ENCODE measurements around the gene SHC2. TPM values are rescaled to one million over a fixed set of nuclear protein-coding genes. Genes with fewer than 3 reads are reported as not detected.

Gene SHC2
- total RNA-seq, 2 experiments from 2014 or later = 0.36 to 0.42 TPM

GRCh38 chr19:372306-372890, 88.4 kb downstream of the SHC2 start:
- Mint-ChIP-seq H3K4me3 (no peak overlapping the region), H3K27me3 (peaks cover 41% of the 10 kb centered on the region), H3K9me3 (no peaks in the 10 kb centered on the region), H3K4me1 (ENCODE audit: low read depth) (no peaks in the 10 kb centered on the region), H3K27ac (no peak overlapping the region), H3K36me3 (ENCODE audit: low read depth) (no peaks in the 10 kb centered on the region)
- ATAC-seq (ENCODE audit: poor library complexity) (no peak), DNase-seq (no peak)
- peaks cover 0 to 14% of the 10 kb centered on the region in 2 experiments for H3K27me3 ChIP-seq (ENCODE audit: control insufficient read depth in 1 of 2, insufficient read depth in 2 of 2, low read length in 2 of 2)
- no peak overlapping the region for H3K4me3 ChIP-seq (ENCODE audit: low read length)
- no peaks in the 10 kb centered on the region for H3K36me3 ChIP-seq (ENCODE audit: insufficient read depth, low read length)
- intact Hi-C loops (cut with DNase I, micrococcal nuclease) = no loop called here
- ChIA-PET POLR2A (no interaction called here), CTCF (no interaction called here)
- TF ChIP-seq, protein P1, sequence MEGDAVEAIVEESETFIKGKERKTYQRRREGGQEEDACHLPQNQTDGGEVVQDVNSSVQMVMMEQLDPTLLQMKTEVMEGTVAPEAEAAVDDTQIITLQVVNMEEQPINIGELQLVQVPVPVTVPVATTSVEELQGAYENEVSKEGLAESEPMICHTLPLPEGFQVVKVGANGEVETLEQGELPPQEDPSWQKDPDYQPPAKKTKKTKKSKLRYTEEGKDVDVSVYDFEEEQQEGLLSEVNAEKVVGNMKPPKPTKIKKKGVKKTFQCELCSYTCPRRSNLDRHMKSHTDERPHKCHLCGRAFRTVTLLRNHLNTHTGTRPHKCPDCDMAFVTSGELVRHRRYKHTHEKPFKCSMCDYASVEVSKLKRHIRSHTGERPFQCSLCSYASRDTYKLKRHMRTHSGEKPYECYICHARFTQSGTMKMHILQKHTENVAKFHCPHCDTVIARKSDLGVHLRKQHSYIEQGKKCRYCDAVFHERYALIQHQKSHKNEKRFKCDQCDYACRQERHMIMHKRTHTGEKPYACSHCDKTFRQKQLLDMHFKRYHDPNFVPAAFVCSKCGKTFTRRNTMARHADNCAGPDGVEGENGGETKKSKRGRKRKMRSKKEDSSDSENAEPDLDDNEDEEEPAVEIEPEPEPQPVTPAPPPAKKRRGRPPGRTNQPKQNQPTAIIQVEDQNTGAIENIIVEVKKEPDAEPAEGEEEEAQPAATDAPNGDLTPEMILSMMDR (IDR thresholded peaks at IDR 0.05) = no peak
- H3K27ac ChIP-seq (ENCODE audit: low read depth in 1 of 2, low read length in 2 of 2) = no peak overlapping the region
- H3K9me3 ChIP-seq (ENCODE audit: control insufficient read depth in 1 of 2, insufficient read depth in 1 of 2, low read length in 2 of 2) = peaks cover 0 to 6% of the 10 kb centered on the region in 2 experiments
- H3K4me1 ChIP-seq (ENCODE audit: insufficient read depth, low read length) = no peaks in the 10 kb centered on the region

DNA sequence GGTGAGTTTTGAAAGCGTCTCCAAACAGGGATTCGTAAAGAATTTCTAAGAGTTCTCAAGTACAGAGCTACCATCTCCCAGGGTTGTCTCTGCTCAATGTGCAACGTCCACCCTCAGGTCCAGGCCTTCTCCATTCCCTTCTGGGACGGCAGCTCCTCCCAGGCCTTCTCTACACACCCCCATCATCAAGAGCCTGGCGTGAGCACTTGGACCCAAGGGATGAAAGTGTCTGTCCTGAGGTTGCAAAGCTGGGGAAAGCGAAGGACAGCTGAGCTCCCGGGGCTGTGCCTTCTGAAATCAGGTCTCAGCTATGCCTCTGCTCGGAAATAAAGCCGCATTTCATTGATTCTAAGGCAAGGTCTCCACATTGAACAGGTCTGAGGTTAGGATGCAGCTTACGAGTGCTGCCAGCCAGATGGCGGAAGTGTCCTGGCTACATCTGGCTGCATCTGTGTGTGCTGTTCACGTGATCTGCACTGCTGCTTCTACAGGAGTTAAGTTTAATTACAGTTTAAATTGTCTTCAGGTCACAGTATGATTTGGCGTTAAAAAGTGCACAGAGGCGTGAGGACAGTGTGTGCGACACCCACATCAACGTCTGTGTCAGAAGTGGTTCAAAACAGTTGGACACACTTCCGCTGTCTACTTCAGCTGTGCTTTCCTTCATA, 89.2 kb downstream of the SHC2 start:
- no peak for DNase-seq
- H3K4me3 Mint-ChIP-seq = no peak overlapping the region
- POLR2A ChIA-PET = no interaction called here
- Histone ChIP-seq H3K4me1 (ENCODE audit: insufficient read depth, low read length) (no peaks in the 10 kb centered on the region), H3K36me3 (ENCODE audit: insufficient read depth, low read length) (no peaks in the 10 kb centered on the region), H3K4me3 (ENCODE audit: low read length) (no peak overlapping the region), H3K27me3 (ENCODE audit: control insufficient read depth in 1 of 2, insufficient read depth in 2 of 2, low read length in 2 of 2) (peaks cover 4 to 18% of the 10 kb centered on the region in 2 experiments), H3K27ac (ENCODE audit: low read depth in 1 of 2, low read length in 2 of 2) (no peak overlapping the region), H3K9me3 (ENCODE audit: control insufficient read depth in 1 of 2, insufficient read depth in 1 of 2, low read length in 2 of 2) (peaks cover 0 to 6% of the 10 kb centered on the region in 2 experiments)
- TF ChIP-seq, protein P1 (IDR thresholded peaks at IDR 0.05) = no peak
- no peaks in the 10 kb centered on the region for H3K36me3 Mint-ChIP-seq (ENCODE audit: low read depth)
- no peaks in the 10 kb centered on the region for H3K9me3 Mint-ChIP-seq
- ATAC-seq (ENCODE audit: poor library complexity) = no peak
- H3K27ac Mint-ChIP-seq = no peak overlapping the region
- no peaks in the 10 kb centered on the region for H3K4me1 Mint-ChIP-seq (ENCODE audit: low read depth)
- H3K27me3 Mint-ChIP-seq = peaks cover 49% of the 10 kb centered on the region
- CTCF ChIA-PET = no interaction called here
- intact Hi-C loops (cut with DNase I, micrococcal nuclease) = no loop called here

DNA sequence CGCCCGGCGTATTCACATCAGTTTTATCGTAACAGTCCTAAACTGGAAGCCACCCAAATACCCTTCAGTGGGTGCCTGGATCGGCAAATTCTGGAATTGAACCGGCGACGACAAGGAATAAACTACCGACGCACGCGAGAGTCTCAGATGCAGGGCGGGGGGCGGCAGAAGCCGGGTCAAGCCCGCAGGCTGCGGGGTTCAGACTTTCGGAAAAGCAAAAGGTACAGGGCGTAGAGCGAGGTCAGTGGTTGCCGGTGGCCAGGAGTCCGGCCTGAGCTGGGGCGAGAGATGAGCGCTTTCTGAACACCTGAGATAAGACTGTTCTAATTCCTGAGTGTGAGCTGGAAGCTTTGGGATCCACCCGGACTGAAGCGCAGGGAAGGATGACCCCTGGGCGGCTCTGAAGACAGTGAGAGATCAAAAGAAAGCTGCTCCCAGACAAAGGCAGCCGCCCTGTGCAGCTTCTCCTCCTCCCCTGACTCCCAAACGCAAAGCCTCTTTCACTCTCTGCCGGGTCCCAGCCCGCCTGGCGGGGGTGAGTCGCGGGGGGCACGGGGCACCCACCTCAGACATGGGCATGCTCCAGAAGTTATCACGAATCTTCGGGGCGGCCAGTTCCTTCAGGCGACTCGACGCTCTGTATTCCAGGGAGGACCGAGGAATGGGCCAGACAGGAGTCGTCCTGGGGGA, 90.0 kb downstream of the SHC2 start:
- no peak for DNase-seq
- Mint-ChIP-seq H3K27me3 (peaks cover 55% of the 10 kb centered on the region), H3K36me3 (ENCODE audit: low read depth) (no peaks in the 10 kb centered on the region), H3K4me3 (no peak overlapping the region), H3K27ac (no peak overlapping the region), H3K9me3 (no peaks in the 10 kb centered on the region), H3K4me1 (ENCODE audit: low read depth) (no peaks in the 10 kb centered on the region)
- H3K4me1 ChIP-seq (ENCODE audit: insufficient read depth, low read length) = no peaks in the 10 kb centered on the region
- H3K36me3 ChIP-seq (ENCODE audit: insufficient read depth, low read length) = no peaks in the 10 kb centered on the region
- CTCF ChIA-PET = no interaction called here
- ATAC-seq (ENCODE audit: poor library complexity) = no peak
- no peak overlapping the region for H3K27ac ChIP-seq (ENCODE audit: low read depth in 1 of 2, low read length in 2 of 2)
- intact Hi-C loops (cut with DNase I, micrococcal nuclease) = no loop called here
- TF ChIP-seq, protein P1 (IDR thresholded peaks at IDR 0.05) = no peak
- H3K27me3 ChIP-seq (ENCODE audit: control insufficient read depth in 1 of 2, insufficient read depth in 2 of 2, low read length in 2 of 2) = peaks cover 5 to 18% of the 10 kb centered on the region in 2 experiments
- no peak overlapping the region for H3K4me3 ChIP-seq (ENCODE audit: low read length)
- peaks cover 0 to 6% of the 10 kb centered on the region in 2 experiments for H3K9me3 ChIP-seq (ENCODE audit: control insufficient read depth in 1 of 2, insufficient read depth in 1 of 2, low read length in 2 of 2)
- POLR2A ChIA-PET = no interaction called here

Data from CD4-positive, alpha-beta T cell (primary cell).